MCF 10A (cell line): ENCODE measurements around the gene SAMSN1. TPM values are rescaled to one million over a fixed set of nuclear protein-coding genes. Genes with fewer than 3 reads are reported as not detected.

Source experiments
- BruUV-seq: library from RNA; stranded (reverse); fragments of 400-500 nt; replicated peaks from 2 replicates; lab custom pipeline; 2021; lab: Mats Ljungman, UMichigan
- CTCF ChIA-PET: fragments of 300-600 bp; sonication (Branson Sonifier 250); formaldehyde crosslinking; extraction: SDS; loops from one replicate; lab custom pipeline; 2021; ENCODE audit warnings: antibody characterized with exemption, inconsistent platforms; lab: Yijun Ruan, JAX
- POLR2A ChIA-PET: fragments of 300-600, 350-650 bp; sonication (Branson Sonifier 250); formaldehyde crosslinking; extraction: SDS; loops from one replicate; lab custom pipeline; 2020; ENCODE audit warnings: antibody characterized with exemption, inconsistent platforms; lab: Yijun Ruan, JAX
- DNase-seq: peaks from one replicate; pipeline ENCODE4 v3.0.0-alpha.2; 2018; ENCODE audit not compliant: unreplicated experiment
- H3K27ac Mint-ChIP-seq: one replicate; pipeline ENCODE4 v1.8.0; 2022; ENCODE audit warnings: mild to moderate bottlenecking, low read depth, mixed read lengths; ENCODE audit not compliant: unreplicated experiment
- H3K27me3 Mint-ChIP-seq: one replicate; pipeline ENCODE4 v1.8.0; 2022; ENCODE audit warnings: mixed read lengths; ENCODE audit not compliant: insufficient read depth, unreplicated experiment
- H3K36me3 Mint-ChIP-seq: one replicate; pipeline ENCODE4 v1.8.0; 2022; ENCODE audit warnings: mild to moderate bottlenecking, moderate library complexity, mixed read lengths; ENCODE audit not compliant: insufficient read depth, unreplicated experiment
- H3K4me1 Mint-ChIP-seq: one replicate; pipeline ENCODE4 v1.8.0; 2022; ENCODE audit warnings: mixed read lengths; ENCODE audit not compliant: insufficient read depth, unreplicated experiment
- H3K4me3 Mint-ChIP-seq: one replicate; pipeline ENCODE4 v1.8.0; 2022; ENCODE audit warnings: mild to moderate bottlenecking, moderate library complexity, mixed read lengths; ENCODE audit not compliant: unreplicated experiment
- H3K9me3 Mint-ChIP-seq: one replicate; pipeline ENCODE4 v1.8.0; 2022; ENCODE audit warnings: mixed read lengths; ENCODE audit not compliant: unreplicated experiment
- CTCF ChIP-seq: fragments of 200-600 bp; IDR thresholded peaks from one replicate; pipeline ENCODE4 v1.8.0; 2022; ENCODE audit warnings: antibody characterized with exemption, mild to moderate bottlenecking; ENCODE audit not compliant: unreplicated experiment
- intact Hi-C: fragments of 100-400 bp; cut with micrococcal nuclease; formaldehyde crosslinking; loops from 2 replicates; pipeline ENCODE4 v1.14.1; 2022
- total RNA-seq: library from RNA; stranded (reverse); gene quantifications from 2 replicates; pipeline ENCODE4 v1.2.3, GENCODE V29; 2022

The SAMSN1 gene
- total RNA-seq, 1 experiment from 2014 or later = 2.3 TPM

- Mint-ChIP-seq H3K4me1 (peaks cover 6% of the 10 kb centered on the region), H3K27me3 (no peaks in the 10 kb centered on the region), H3K27ac (no peak overlapping the region), H3K4me3 (no peak overlapping the region), H3K9me3 (peaks cover 6% of the 10 kb centered on the region), H3K36me3 (no peaks in the 10 kb centered on the region)
- intact Hi-C loops = no loop called here
- TF ChIP-seq CTCF = no peak
- BruUV-seq = no TSS peak
- ChIA-PET POLR2A (no interaction called here), CTCF (interaction anchor here (0.6 kb wide), 1 partner anchor 33 kb away, joined by 4 read pairs; no protein-coding TSS in a partner anchor)
- no peak for DNase-seq
These were observed 69.0 kb downstream of the SAMSN1 start for GRCh38 chr21:14477133-14477532.

- no TSS peak for BruUV-seq
- Mint-ChIP-seq H3K4me1 (no peaks in the 10 kb centered on the region), H3K9me3 (peaks cover 6% of the 10 kb centered on the region), H3K27me3 (no peaks in the 10 kb centered on the region), H3K36me3 (no peaks in the 10 kb centered on the region), H3K4me3 (no peak overlapping the region), H3K27ac (no peak overlapping the region)
- no peak for DNase-seq
- POLR2A ChIA-PET = interaction anchor here (0.6 to 1.3 kb wide), 2 partner anchors 14 to 1030 kb away, joined by 3 read pairs; no protein-coding TSS in a partner anchor
- no peak for TF ChIP-seq CTCF
- intact Hi-C loops = no loop called here
- CTCF ChIA-PET = interaction anchor here (0.6 kb wide), 1 partner anchor 18 kb away, joined by 3 read pairs; no protein-coding TSS in a partner anchor
These were observed 71.1 kb downstream of the SAMSN1 start for GRCh38 chr21:14474995-14475394.

- H3K27me3 Mint-ChIP-seq = no peaks in the 10 kb centered on the region
- intact Hi-C loops = no loop called here
- DNase-seq = no peak
- BruUV-seq = no TSS peak
- CTCF ChIA-PET = no interaction called here
- H3K27ac Mint-ChIP-seq = no peak overlapping the region
- no peak for TF ChIP-seq CTCF
- no peaks in the 10 kb centered on the region for H3K36me3 Mint-ChIP-seq
- H3K4me1 Mint-ChIP-seq = no peaks in the 10 kb centered on the region
- no peak overlapping the region for H3K4me3 Mint-ChIP-seq
- POLR2A ChIA-PET = no interaction called here
- no peaks in the 10 kb centered on the region for H3K9me3 Mint-ChIP-seq
These were observed 76.5 kb downstream of the SAMSN1 start for GRCh38 chr21:14469641-14470040.

- CTCF ChIA-PET = interaction anchor here (0.6 kb wide), 2 partner anchors 13 to 14 kb away, joined by 3 read pairs; no protein-coding TSS in a partner anchor
- Mint-ChIP-seq H3K9me3 (peaks cover 5% of the 10 kb centered on the region), H3K4me3 (no peak overlapping the region), H3K36me3 (no peaks in the 10 kb centered on the region), H3K4me1 (no peaks in the 10 kb centered on the region), H3K27me3 (no peaks in the 10 kb centered on the region), H3K27ac (no peak overlapping the region)
- intact Hi-C loops = no loop called here
- POLR2A ChIA-PET = interaction anchor here (0.6 to 0.9 kb wide), 2 partner anchors 39 to 533 kb away, joined by 3 read pairs; no protein-coding TSS in a partner anchor
- DNase-seq = no peak
- TF ChIP-seq CTCF = no peak
- no TSS peak for BruUV-seq
These were observed 79.4 kb downstream of the SAMSN1 start for GRCh38 chr21:14466715-14467114.
